ENCODE data around the gene MGME1. TPM values are rescaled to one million over a fixed set of nuclear protein-coding genes. Genes with fewer than 3 reads are reported as not detected.
"Not testable (repeated sequence)": the region's sequence is repeated elsewhere in the genome, so short reads cannot be mapped to it uniquely, and the experiment has no call there.

MGME1 gene
- total and polyA plus RNA-seq, 3 experiments from 2014 or later: 11.9 to 31.8 (median 29.2) TPM

GRCh38 chr20:18027011-18027410 is 58.2 kb downstream of the MGME1 start:
- POLR2A ChIA-PET; CTCF ChIA-PET; H3K9me3 ChIP-seq (ENCODE audit: low read length): not testable (repeated sequence)

GRCh38 chr20:18030020-18030419 is 61.2 kb downstream of the MGME1 start:
- H3K36me3 Mint-ChIP-seq: no peaks in the 10 kb centered on the region
- H3K4me1 Mint-ChIP-seq: no peaks in the 10 kb centered on the region
- peaks cover 11 to 31% of the 10 kb centered on the region in 2 donors for H3K27me3 Mint-ChIP-seq
- H3K36me3 ChIP-seq (ENCODE audit: insufficient read depth, low read length): no peaks in the 10 kb centered on the region
- no peak overlapping the region for H3K4me3 ChIP-seq (ENCODE audit: low read length)
- no peak overlapping the region for H3K27ac Mint-ChIP-seq
- DNase-seq: no peak
- H3K4me1 ChIP-seq (ENCODE audit: insufficient read depth, low read length): no peaks in the 10 kb centered on the region
- H3K27me3 ChIP-seq (ENCODE audit: insufficient read depth, low read length, poor library complexity, severe bottlenecking): no peaks in the 10 kb centered on the region
- H3K4me3 Mint-ChIP-seq: no peak overlapping the region
- no peaks in the 10 kb centered on the region for H3K9me3 Mint-ChIP-seq
- POLR2A ChIA-PET: no interaction called here
- H3K27ac ChIP-seq (ENCODE audit: low read depth, low read length): no peak overlapping the region
- no peaks in the 10 kb centered on the region for H3K9me3 ChIP-seq (ENCODE audit: low read length)
- CTCF ChIA-PET: no interaction called here

More at GRCh38 chr20:18027011-18027410, 58.2 kb downstream of the MGME1 start:
- not testable (repeated sequence) for H3K9me3 Mint-ChIP-seq; H3K36me3 ChIP-seq (ENCODE audit: insufficient read depth, low read length); H3K36me3 Mint-ChIP-seq; H3K4me3 ChIP-seq (ENCODE audit: low read length); H3K27ac Mint-ChIP-seq; H3K4me1 Mint-ChIP-seq; H3K27me3 ChIP-seq (ENCODE audit: insufficient read depth, low read length, poor library complexity, severe bottlenecking); H3K27ac ChIP-seq (ENCODE audit: low read depth, low read length); H3K4me1 ChIP-seq (ENCODE audit: insufficient read depth, low read length); DNase-seq; H3K4me3 Mint-ChIP-seq
- peaks cover 9 to 11% of the 10 kb centered on the region in 2 donors for H3K27me3 Mint-ChIP-seq

DNA sequence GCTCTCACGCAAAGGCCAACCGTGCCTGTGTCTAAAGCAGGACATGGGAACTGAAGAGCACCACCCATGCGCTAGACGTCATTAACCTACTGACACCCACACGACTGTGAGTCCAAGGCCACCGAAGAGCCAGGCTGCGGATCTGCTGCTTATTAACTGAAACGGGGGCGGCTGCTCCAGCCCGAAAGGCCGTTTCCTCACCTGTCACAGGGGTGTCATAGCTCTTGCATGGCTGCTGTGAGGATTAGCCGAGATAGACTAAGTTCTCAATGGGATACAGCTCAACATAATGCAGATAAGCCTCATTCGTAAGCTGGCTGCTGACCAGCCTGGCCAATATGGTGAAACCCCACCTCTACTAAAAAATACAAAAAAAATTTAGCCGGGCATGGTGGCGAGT is 62.2 kb downstream of the MGME1 start:
- Mint-ChIP-seq H3K27me3 (peaks cover 11 to 31% of the 10 kb centered on the region in 2 donors), H3K27ac (no peak overlapping the region), H3K9me3 (no peaks in the 10 kb centered on the region), H3K4me1 (no peaks in the 10 kb centered on the region), H3K36me3 (no peaks in the 10 kb centered on the region), H3K4me3 (no peak overlapping the region)
- Histone ChIP-seq H3K9me3 (ENCODE audit: low read length) (no peaks in the 10 kb centered on the region), H3K27me3 (ENCODE audit: insufficient read depth, low read length, poor library complexity, severe bottlenecking) (no peaks in the 10 kb centered on the region), H3K4me3 (ENCODE audit: low read length) (no peak overlapping the region), H3K36me3 (ENCODE audit: insufficient read depth, low read length) (no peaks in the 10 kb centered on the region), H3K27ac (ENCODE audit: low read depth, low read length) (no peak overlapping the region), H3K4me1 (ENCODE audit: insufficient read depth, low read length) (no peaks in the 10 kb centered on the region)
- DNase-seq: no peak
- ChIA-PET POLR2A (no interaction called here), CTCF (no interaction called here)

- peaks cover 8 to 27% of the 10 kb centered on the region in 2 donors for H3K27me3 Mint-ChIP-seq
- no peak overlapping the region for H3K27ac Mint-ChIP-seq
- H3K4me3 Mint-ChIP-seq: no peak overlapping the region
- no peak overlapping the region for H3K4me3 ChIP-seq (ENCODE audit: low read length)
- ChIA-PET POLR2A (no interaction called here), CTCF (no interaction called here)
- H3K4me1 Mint-ChIP-seq: no peaks in the 10 kb centered on the region
- H3K36me3 Mint-ChIP-seq: no peaks in the 10 kb centered on the region
- DNase-seq: no peak
- H3K4me1 ChIP-seq (ENCODE audit: insufficient read depth, low read length): no peaks in the 10 kb centered on the region
- H3K36me3 ChIP-seq (ENCODE audit: insufficient read depth, low read length): no peaks in the 10 kb centered on the region
- no peaks in the 10 kb centered on the region for H3K27me3 ChIP-seq (ENCODE audit: insufficient read depth, low read length, poor library complexity, severe bottlenecking)
- H3K27ac ChIP-seq (ENCODE audit: low read depth, low read length): no peak overlapping the region
- H3K9me3 ChIP-seq (ENCODE audit: low read length): no peaks in the 10 kb centered on the region
- no peaks in the 10 kb centered on the region for H3K9me3 Mint-ChIP-seq
These were observed 63.2 kb downstream of the MGME1 start for GRCh38 chr20:18031888-18032509.

DNA sequence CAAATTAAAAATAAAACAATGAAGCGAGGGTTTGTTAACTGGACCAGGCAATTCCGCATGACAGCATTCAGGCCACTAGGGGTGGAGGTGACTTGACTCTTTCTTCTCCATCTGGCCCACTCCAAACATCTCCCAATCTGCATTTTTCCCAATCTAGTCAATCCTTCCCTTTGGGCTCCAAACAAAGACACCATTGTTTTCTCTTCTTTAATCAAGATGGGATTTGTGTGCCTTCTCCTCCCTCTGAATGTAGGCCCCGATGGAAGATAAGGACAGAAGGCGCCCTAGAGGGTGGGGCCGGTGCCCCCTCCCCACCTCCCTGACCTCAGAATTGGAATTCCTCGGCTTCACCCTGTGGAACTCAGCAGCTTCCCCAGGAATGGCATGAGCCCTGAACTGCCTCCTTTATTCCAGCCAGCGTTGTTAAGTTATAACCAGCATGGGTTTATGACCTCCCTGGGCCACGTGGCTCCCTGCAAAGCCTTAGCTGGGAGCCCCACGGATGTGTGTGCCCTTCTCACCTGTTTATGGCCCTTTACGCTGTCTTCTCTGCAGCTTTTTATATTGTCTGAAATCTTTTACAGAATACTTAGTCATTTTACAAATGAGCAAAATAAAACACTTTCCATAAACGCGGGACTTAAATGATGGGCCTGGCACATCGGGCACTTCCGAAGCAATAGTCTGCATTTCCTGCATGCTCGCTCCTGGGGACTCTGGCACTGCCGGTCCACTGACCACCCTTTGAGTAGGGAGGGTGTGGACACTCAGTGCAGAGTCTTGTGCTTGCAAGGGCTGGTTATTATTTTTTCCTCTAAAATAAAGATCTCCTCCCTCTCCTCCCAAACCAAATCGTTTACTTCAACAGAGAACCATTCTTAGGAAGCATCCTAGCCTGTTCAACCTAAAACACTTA is 64.4 kb downstream of the MGME1 start:
- Histone ChIP-seq H3K4me1 (ENCODE audit: insufficient read depth, low read length) (no peaks in the 10 kb centered on the region), H3K9me3 (ENCODE audit: low read length) (no peaks in the 10 kb centered on the region), H3K36me3 (ENCODE audit: insufficient read depth, low read length) (no peaks in the 10 kb centered on the region), H3K4me3 (ENCODE audit: low read length) (no peak overlapping the region), H3K27ac (ENCODE audit: low read depth, low read length) (no peak overlapping the region), H3K27me3 (ENCODE audit: insufficient read depth, low read length, poor library complexity, severe bottlenecking) (no peaks in the 10 kb centered on the region)
- Mint-ChIP-seq H3K4me1 (no peaks in the 10 kb centered on the region), H3K4me3 (no peak overlapping the region), H3K9me3 (no peaks in the 10 kb centered on the region), H3K27me3 (peaks cover 9 to 34% of the 10 kb centered on the region in 2 donors), H3K27ac (peak overlapping the region in 1 of 8 donors; percentile 3), H3K36me3 (no peaks in the 10 kb centered on the region)
- CTCF ChIA-PET: no interaction called here
- DNase-seq: no peak
- POLR2A ChIA-PET: no interaction called here

DNA sequence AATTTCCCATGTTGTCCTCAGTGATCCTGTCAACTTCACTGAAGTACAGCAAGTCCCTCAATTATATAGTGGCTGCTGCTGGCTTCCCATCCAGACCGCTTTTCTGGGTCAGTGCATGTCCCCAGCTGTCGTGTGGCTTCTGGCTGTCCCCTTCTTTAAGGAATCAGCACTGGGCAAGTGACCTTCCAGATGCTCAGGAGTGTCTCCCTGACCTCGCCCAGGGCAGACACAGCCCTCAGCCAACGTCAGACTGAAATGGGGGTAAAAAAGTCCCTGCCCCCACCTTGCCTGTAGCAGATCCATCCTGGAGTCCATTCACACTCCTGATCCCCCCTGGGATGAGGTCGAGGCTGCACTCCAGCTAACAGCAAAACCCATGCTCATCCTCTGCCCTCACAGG is 65.2 kb downstream of the MGME1 start:
- no peaks in the 10 kb centered on the region for H3K36me3 Mint-ChIP-seq
- no peak overlapping the region for H3K4me3 Mint-ChIP-seq
- no peaks in the 10 kb centered on the region for H3K4me1 ChIP-seq (ENCODE audit: insufficient read depth, low read length)
- no peak overlapping the region for H3K27ac ChIP-seq (ENCODE audit: low read depth, low read length)
- H3K4me3 ChIP-seq (ENCODE audit: low read length): no peak overlapping the region
- H3K9me3 ChIP-seq (ENCODE audit: low read length): no peaks in the 10 kb centered on the region
- H3K4me1 Mint-ChIP-seq: no peaks in the 10 kb centered on the region
- CTCF ChIA-PET: no interaction called here
- no peaks in the 10 kb centered on the region for H3K27me3 ChIP-seq (ENCODE audit: insufficient read depth, low read length, poor library complexity, severe bottlenecking)
- H3K9me3 Mint-ChIP-seq: no peaks in the 10 kb centered on the region
- H3K27me3 Mint-ChIP-seq: peaks cover 10 to 35% of the 10 kb centered on the region in 2 donors
- POLR2A ChIA-PET: no interaction called here
- no peak for DNase-seq
- no peak overlapping the region for H3K27ac Mint-ChIP-seq
- H3K36me3 ChIP-seq (ENCODE audit: insufficient read depth, low read length): no peaks in the 10 kb centered on the region

DNA sequence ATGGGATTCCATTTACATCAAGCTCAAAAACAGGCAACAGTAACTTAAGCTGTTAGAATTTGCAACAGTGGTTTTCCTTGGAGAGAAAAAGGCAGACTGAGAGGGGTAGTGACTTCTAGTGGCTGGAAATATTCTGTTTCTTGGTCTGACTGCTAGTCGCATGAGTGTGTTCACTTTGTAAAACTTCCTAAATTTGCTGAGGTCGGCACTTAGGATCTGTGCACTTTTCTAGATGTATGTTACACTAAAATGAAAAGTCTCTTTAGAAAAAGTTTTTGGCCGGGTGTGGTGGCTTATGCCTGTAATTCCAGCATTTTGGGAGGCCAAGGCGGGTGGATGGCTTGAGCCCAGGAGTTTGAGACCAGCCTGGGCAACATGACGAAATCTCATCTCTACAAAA is 70.2 kb downstream of the MGME1 start:
- Histone ChIP-seq H3K27ac (ENCODE audit: low read depth, low read length) (no peak overlapping the region), H3K4me1 (ENCODE audit: insufficient read depth, low read length) (no peaks in the 10 kb centered on the region), H3K4me3 (ENCODE audit: low read length) (no peak overlapping the region), H3K27me3 (ENCODE audit: insufficient read depth, low read length, poor library complexity, severe bottlenecking) (no peaks in the 10 kb centered on the region), H3K36me3 (ENCODE audit: insufficient read depth, low read length) (no peaks in the 10 kb centered on the region), H3K9me3 (ENCODE audit: low read length) (no peaks in the 10 kb centered on the region)
- H3K27me3 Mint-ChIP-seq: peaks cover 14 to 40% of the 10 kb centered on the region in 2 donors
- no peaks in the 10 kb centered on the region for H3K36me3 Mint-ChIP-seq
- no peak overlapping the region for H3K27ac Mint-ChIP-seq
- peaks cover 0 to 8% (median 4%) of the 10 kb centered on the region in 5 donors for H3K9me3 Mint-ChIP-seq
- CTCF ChIA-PET: no interaction called here
- POLR2A ChIA-PET: no interaction called here
- no peak overlapping the region for H3K4me3 Mint-ChIP-seq
- no peaks in the 10 kb centered on the region for H3K4me1 Mint-ChIP-seq
- no peak for DNase-seq
